Gastrocnemius medialis (tissue), 4 donors: ENCODE results near the gene KLF8.

ENCODE experiments used
- CTCF ChIP-seq, 5 experiments: fragments of 450-650 bp in 3 of 5; fragments of 200-600 bp in 2 of 5; sonication (generic) in 2 of 5; IDR thresholded peaks in 4 of 5; conservative IDR thresholded peaks in 1 of 5; 1 replicate in 4 of 5; 2 replicates in 1 of 5; pipeline ENCODE4 v1.5.1; 2016 to 2019; ENCODE audit warnings: antibody characterized with exemption in 5 of 5, mild to moderate bottlenecking in 3 of 5, moderate library complexity in 3 of 5
- POLR2A ChIP-seq, 2 donors: fragments of 450-650 bp; IDR thresholded peaks; one replicate each; pipeline ENCODE4 v1.6.1; 2017; ENCODE audit warnings: antibody characterized with exemption in 2 of 2, mild to moderate bottlenecking in 2 of 2, moderate library complexity in 2 of 2

GRCh38 chrX:56309881-56310280 is 77.7 kb downstream of the KLF8 start:
- TF ChIP-seq CTCF (IDR thresholded peaks at IDR 0.05 in 4 of 5, conservative IDR thresholded peaks at IDR 0.05 in 1 of 5) = no peak
- TF ChIP-seq POLR2A (IDR thresholded peaks at IDR 0.05) = no peak
